Progenitor cell of endocrine pancreas (in vitro differentiated cells): Measurements from ENCODE around the gene TRIM25. TPM values are rescaled to one million over a fixed set of nuclear protein-coding genes. Genes with fewer than 3 reads are reported as not detected.

ENCODE experiments used
- DNase-seq: peaks from one replicate; pipeline ENCODE4 v3.0.0; 2021; ENCODE audit warnings: low spot score; ENCODE audit not compliant: unreplicated experiment
- H3K27ac Mint-ChIP-seq: 2 replicates; pipeline ENCODE4 v1.8.0; 2021; ENCODE audit warnings: mild to moderate bottlenecking, moderate library complexity, mixed read lengths
- H3K27me3 Mint-ChIP-seq: 2 replicates; pipeline ENCODE4 v1.8.0; 2021; ENCODE audit warnings: mixed read lengths
- H3K36me3 Mint-ChIP-seq: 2 replicates; pipeline ENCODE4 v1.8.0; 2022; ENCODE audit warnings: mixed read lengths; ENCODE audit not compliant: insufficient read depth
- H3K4me1 Mint-ChIP-seq: 2 replicates; pipeline ENCODE4 v1.8.0; 2021; ENCODE audit warnings: low read depth, mixed read lengths
- H3K4me3 Mint-ChIP-seq: 2 replicates; pipeline ENCODE4 v1.8.0; 2021; ENCODE audit warnings: low read depth, mild to moderate bottlenecking, moderate library complexity, mixed read lengths
- H3K9me3 Mint-ChIP-seq: 2 replicates; pipeline ENCODE4 v1.8.0; 2021; ENCODE audit warnings: low read depth, mixed read lengths
- total RNA-seq: library from RNA; stranded (reverse); gene quantifications from 2 replicates; pipeline ENCODE4 v1.2.1, GENCODE V29; 2021
- TF ChIP-seq, protein P1 (sequence below): fragments of 200-600 bp; sonication (generic); IDR thresholded peaks from one replicate; pipeline ENCODE4 v1.5.0; 2021; ENCODE audit warnings: antibody characterized with exemption, mild to moderate bottlenecking; ENCODE audit not compliant: unreplicated experiment

TRIM25 gene
- total RNA-seq, 1 donor from 2014 or later: 29.9 TPM

DNA sequence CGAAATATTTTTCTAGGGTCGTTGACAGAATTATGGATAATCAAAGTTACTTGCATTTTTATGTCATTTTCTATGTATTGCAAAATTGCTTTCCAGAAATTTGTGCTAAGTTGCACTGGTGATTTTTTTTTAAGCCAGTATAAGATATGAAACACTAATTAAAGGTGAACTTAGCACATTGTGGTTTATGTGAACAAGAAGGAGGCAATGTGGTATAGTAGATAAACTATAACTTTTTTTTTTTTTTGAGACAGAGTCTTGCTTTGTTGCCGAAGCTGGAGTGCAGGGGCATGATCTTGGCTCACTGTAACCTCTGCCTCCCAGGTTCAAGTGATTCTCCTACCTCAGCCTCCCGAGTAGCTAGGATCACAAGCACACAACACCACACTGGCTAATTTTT lies 66.7 kb downstream of the TRIM25 start:
- H3K4me1 Mint-ChIP-seq: no peaks in the 10 kb centered on the region
- no peaks in the 10 kb centered on the region for H3K27me3 Mint-ChIP-seq
- no peaks in the 10 kb centered on the region for H3K9me3 Mint-ChIP-seq
- DNase-seq: no peak
- no peak overlapping the region for H3K27ac Mint-ChIP-seq
- no peak overlapping the region for H3K4me3 Mint-ChIP-seq
- H3K36me3 Mint-ChIP-seq: no peaks in the 10 kb centered on the region
- TF ChIP-seq, protein P1, sequence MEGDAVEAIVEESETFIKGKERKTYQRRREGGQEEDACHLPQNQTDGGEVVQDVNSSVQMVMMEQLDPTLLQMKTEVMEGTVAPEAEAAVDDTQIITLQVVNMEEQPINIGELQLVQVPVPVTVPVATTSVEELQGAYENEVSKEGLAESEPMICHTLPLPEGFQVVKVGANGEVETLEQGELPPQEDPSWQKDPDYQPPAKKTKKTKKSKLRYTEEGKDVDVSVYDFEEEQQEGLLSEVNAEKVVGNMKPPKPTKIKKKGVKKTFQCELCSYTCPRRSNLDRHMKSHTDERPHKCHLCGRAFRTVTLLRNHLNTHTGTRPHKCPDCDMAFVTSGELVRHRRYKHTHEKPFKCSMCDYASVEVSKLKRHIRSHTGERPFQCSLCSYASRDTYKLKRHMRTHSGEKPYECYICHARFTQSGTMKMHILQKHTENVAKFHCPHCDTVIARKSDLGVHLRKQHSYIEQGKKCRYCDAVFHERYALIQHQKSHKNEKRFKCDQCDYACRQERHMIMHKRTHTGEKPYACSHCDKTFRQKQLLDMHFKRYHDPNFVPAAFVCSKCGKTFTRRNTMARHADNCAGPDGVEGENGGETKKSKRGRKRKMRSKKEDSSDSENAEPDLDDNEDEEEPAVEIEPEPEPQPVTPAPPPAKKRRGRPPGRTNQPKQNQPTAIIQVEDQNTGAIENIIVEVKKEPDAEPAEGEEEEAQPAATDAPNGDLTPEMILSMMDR: no peak

- Mint-ChIP-seq H3K36me3 (no peaks in the 10 kb centered on the region), H3K4me3 (no peak overlapping the region), H3K4me1 (no peaks in the 10 kb centered on the region), H3K27ac (no peak overlapping the region), H3K27me3 (no peaks in the 10 kb centered on the region), H3K9me3 (no peaks in the 10 kb centered on the region)
- TF ChIP-seq, protein P1: no peak
- DNase-seq: no peak
Measured at GRCh38 chr17:56845934-56846333, 67.9 kb downstream of the TRIM25 start.

- Mint-ChIP-seq H3K27ac (no peak overlapping the region), H3K36me3 (peaks cover 2% of the 10 kb centered on the region), H3K27me3 (peaks cover 7% of the 10 kb centered on the region), H3K4me1 (no peaks in the 10 kb centered on the region), H3K4me3 (no peak overlapping the region), H3K9me3 (no peaks in the 10 kb centered on the region)
- TF ChIP-seq, protein P1: no peak
- DNase-seq: no peak
Measured at GRCh38 chr17:56842577-56842976, 71.3 kb downstream of the TRIM25 start.

DNA sequence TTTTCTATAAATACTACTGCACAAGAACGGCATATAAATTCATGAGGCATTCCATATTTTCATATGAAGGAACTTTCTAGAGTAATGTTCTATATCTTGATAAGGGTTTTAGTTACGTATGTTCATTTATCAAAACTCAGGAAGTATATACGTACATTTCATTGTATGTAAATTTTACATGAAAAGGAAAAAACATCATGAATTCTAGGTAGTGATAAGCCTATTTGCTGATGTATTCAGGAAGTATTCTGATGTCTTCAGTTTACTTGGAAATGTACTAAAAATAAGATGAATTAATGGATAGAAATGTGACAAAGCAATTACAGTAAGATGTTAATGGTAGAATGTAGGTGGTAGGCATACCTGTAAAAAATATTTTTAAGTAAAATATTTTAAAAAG lies 75.2 kb downstream of the TRIM25 start:
- no peak for DNase-seq
- TF ChIP-seq, protein P1: no peak
- Mint-ChIP-seq H3K27ac (no peak overlapping the region), H3K36me3 (peaks cover 3% of the 10 kb centered on the region), H3K27me3 (peaks cover 27% of the 10 kb centered on the region), H3K4me3 (no peak overlapping the region), H3K9me3 (no peaks in the 10 kb centered on the region), H3K4me1 (peaks cover 1% of the 10 kb centered on the region)

Other genes starting within 250 kb of the TRIM25 start
- 0.65 and 1.1 TPM in 2 replicates for gene C17orf67, start 80.1 kb downstream of the TRIM25 start, total RNA-seq
- gene DGKE, start 79.9 kb downstream of the TRIM25 start, total RNA-seq: 2.8 and 3.3 TPM in 2 replicates
- 26.7 and 29.8 TPM in 2 replicates for gene COIL, start 47.0 kb upstream of the TRIM25 start, total RNA-seq
- 48.3 and 51.7 TPM in 2 replicates for gene SCPEP1, start 64.1 kb upstream of the TRIM25 start, total RNA-seq
- 63.3 and 67.9 TPM in 2 replicates for gene AKAP1, start 171.2 kb upstream of the TRIM25 start, total RNA-seq